EH (cell line): Measurements from ENCODE around the gene KLK2.
A peak's percentile ranks its signal among the peaks of the same experiment; 100 is the strongest.

ENCODE experiments used
- DNase-seq: peaks from one replicate; pipeline ENCODE4 v3.0.0-alpha.2; 2015; ENCODE audit warnings: low read depth

The KLK2 gene

GRCh38 chr19:50850738-50851137 lies 22.5 kb upstream of the KLK2 start:
- DNase-seq = no peak

DNA sequence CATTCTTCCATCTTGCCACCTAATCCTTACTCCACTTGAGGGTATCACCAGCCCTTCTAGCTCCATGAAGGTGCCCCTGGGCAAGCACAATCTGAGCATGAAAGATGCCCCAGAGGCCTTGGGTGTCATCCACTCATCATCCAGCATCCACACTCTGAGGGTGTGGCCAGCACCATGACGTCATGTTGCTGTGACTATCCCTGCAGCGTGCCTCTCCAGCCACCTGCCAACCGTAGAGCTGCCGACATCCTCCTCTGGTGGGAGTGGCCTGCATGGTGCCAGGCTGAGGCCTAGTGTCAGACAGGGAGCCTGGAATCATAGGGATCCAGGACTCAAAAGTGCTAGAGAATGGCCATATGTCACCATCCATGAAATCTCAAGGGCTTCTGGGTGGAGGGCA lies 21.6 kb upstream of the KLK2 start:
- no peak for DNase-seq

- DNase-seq = no peak
Observed at GRCh38 chr19:50854636-50855410, 18.4 kb upstream of the KLK2 start, which contains the start of gene KLK3. Gene KLK3, plus strand, starts transcription at chr19:50854915. Its CDS starts 41 bp downstream, at chr19:50854956.

GRCh38 chr19:50857366-50857765 lies 15.9 kb upstream of the KLK2 start:
- no peak for DNase-seq

DNA sequence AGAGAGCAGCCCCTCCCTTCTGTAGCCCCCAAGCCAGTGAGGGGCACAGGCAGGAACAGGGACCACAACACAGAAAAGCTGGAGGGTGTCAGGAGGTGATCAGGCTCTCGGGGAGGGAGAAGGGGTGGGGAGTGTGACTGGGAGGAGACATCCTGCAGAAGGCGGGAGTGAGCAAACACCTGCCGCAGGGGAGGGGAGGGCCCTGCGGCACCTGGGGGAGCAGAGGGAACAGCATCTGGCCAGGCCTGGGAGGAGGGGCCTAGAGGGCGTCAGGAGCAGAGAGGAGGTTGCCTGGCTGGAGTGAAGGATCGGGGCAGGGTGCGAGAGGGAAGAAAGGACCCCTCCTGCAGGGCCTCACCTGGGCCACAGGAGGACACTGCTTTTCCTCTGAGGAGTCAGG lies 14.4 kb upstream of the KLK2 start:
- no peak for DNase-seq

GRCh38 chr19:50859849-50860248 lies 13.4 kb upstream of the KLK2 start:
- DNase-seq = no peak

DNA sequence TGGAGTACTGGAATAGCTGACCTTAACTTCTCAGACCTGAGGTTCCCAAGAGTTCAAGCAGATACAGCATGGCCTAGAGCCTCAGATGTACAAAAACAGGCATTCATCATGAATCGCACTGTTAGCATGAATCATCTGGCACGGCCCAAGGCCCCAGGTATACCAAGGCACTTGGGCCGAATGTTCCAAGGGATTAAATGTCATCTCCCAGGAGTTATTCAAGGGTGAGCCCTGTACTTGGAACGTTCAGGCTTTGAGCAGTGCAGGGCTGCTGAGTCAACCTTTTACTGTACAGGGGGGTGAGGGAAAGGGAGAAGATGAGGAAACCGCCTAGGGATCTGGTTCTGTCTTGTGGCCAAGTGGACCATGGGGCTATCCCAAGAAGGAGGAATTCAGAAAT lies 12.2 kb upstream of the KLK2 start:
- DNase-seq = no peak

DNA sequence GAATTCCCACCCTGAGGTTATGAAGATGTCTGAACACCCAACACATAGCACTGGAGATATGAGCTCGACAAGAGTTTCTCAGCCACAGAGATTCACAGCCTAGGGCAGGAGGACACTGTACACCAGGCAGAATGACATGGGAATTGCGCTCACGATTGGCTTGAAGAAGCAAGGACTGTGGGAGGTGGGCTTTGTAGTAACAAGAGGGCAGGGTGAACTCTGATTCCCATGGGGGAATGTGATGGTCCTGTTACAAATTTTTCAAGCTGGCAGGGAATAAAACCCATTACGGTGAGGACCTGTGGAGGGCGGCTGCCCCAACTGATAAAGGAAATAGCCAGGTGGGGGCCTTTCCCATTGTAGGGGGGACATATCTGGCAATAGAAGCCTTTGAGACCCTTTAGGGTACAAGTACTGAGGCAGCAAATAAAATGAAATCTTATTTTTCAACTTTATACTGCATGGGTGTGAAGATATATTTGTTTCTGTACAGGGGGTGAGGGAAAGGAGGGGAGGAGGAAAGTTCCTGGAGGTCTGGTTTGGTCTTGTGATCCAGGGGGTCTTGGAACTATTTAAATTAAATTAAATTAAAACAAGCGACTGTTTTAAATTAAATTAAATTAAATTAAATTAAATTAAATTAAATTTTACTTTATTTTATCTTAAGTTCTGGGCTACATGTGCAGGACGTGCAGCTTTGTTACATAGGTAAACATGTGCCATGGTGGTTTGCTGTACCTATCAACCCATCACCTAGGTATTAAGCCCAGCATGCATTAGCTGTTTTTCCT lies 11.5 kb upstream of the KLK2 start:
- no peak for DNase-seq

GRCh38 chr19:50869479-50869878 lies 3.8 kb upstream of the KLK2 start:
- no peak for DNase-seq

GRCh38 chr19:50870417-50871089 lies 2.7 kb upstream of the KLK2 start:
- no peak for DNase-seq

GRCh38 chr19:50874211-50874610 lies 972 bp downstream of the KLK2 start:
- no peak for DNase-seq

DNA sequence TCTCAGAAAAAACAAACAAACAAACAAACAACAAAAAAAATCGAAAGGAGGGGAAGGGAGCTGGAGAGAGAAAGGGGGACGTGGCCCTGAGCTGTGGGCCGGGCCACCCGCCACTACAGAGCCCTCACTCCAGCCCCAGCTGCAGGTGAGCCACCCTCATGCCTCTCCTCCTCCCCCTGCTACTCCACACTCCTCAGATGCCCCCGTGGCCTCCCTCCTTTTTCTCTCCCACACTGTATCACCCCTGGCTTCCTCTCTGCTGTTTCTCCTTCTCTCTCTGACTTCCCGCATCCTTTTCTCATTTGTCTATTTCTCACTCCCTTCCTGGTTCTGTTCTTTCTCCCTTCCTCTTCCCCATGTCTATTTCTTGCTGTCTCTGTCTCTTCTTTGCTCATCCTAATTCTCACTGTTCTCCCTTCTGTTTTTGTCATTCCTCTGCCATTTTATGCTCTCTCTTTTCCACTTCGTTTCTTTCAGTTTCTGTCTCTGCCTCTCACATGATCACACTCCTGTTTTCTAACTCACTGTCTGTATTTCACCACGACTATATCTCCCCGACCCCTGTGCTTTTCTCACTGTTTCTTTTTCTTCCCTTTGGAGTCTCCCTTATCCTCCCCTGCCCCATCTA lies 2.7 kb downstream of the KLK2 start:
- DNase-seq = no peak

GRCh38 chr19:50876456-50876855 lies 3.2 kb downstream of the KLK2 start:
- no peak for DNase-seq

- no peak for DNase-seq
Observed at GRCh38 chr19:50877338-50877737, 4.1 kb downstream of the KLK2 start.

DNA sequence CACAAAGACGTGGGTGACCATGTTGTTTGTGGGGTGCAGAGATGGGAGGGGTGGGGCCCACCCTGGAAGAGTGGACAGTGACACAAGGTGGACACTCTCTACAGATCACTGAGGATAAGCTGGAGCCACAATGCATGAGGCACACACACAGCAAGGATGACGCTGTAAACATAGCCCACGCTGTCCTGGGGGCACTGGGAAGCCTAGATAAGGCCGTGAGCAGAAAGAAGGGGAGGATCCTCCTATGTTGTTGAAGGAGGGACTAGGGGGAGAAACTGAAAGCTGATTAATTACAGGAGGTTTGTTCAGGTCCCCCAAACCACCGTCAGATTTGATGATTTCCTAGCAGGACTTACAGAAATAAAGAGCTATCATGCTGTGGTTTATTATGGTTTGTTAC lies 5.6 kb downstream of the KLK2 start:
- DNase-seq = no peak

- no peak for DNase-seq
Observed at GRCh38 chr19:50880241-50880640, 7.0 kb downstream of the KLK2 start.

GRCh38 chr19:50882188-50882587 lies 8.9 kb downstream of the KLK2 start:
- DNase-seq = no peak

DNA sequence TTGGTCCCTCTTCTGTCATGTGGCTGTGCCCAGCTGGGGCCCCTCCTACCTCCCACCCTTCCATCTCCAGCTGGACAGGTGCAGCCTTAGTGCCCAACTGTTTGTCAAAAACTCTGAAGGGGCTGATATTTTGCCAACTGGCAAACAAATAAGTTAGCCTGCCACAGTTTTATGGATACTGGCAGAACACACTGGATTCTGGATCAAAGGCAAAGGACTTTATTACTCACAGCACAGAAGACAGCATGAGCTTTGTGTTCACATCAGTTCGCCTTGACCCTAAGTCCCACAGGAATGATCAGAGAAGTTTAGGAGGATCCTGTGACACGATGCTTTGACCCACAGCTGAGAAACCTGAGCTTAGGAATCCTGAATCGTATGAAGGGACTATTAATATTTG lies 16.4 kb downstream of the KLK2 start:
- DNase-seq = no peak

GRCh38 chr19:50890422-50891252 lies 17.4 kb downstream of the KLK2 start:
- DNase-seq = peak; percentile 8

DNA sequence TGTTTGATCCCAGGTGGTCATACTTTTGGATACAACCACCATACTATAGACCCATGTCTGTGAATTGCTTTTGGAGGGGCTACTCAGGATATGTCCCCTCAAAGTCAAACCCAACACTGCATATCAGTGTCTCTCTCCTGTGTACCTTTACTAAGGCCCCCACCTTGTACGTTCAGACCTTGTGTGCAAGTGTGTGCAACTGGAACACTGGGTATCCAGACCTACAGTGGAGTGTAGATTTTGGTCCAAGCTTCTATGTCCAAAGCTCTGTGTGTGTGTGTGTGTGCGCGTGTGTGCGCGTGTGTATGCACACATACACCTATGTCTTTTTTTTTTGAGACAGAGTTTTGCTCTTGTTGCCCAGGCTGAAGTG lies 18.0 kb downstream of the KLK2 start:
- DNase-seq = no peak

DNA sequence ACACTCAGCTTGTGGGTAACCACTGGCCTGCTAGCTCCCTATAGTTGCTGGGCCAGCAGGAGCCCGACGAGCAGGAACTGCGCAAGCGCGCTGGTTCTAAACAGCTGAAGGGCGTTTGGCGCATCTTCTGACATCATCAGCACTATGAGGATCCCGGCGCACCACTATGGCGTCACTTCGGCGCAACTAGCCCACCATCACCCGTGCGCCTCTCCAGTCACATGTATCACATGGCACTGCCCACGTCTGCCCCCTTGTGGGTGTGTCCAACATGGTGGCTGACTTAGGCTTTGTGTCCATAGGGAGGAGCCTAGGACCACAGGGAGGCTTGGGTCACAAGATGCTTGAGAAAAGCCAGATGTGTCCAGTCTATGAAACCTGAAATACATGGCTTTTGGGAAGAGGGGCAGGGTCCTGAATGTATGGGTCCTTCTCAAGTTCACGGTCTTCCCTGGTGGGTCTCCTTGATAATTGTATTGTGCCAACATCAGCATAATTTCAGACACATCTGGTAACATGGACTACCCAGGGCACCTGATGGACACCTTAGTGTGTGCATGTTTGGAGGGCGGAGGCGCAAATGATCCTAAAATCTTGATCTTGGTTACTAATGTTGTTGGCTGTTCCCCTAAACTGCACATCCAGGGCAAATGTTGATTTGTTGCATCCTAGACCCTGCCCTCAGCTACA lies 20.0 kb downstream of the KLK2 start:
- no peak for DNase-seq
